Activated CD8-positive, alpha-beta memory T cell treated with anti-CD3 and anti-CD28 coated beads, Interleukin-2, amount 50 U/mL, for 24 hours (primary cell): Measurements from ENCODE around the gene SEC14L1.

Experiments used
- DNase-seq: peaks from one replicate; pipeline ENCODE4 v3.0.0-alpha.2; 2020; ENCODE audit errors: extremely low read depth

The SEC14L1 gene

DNA sequence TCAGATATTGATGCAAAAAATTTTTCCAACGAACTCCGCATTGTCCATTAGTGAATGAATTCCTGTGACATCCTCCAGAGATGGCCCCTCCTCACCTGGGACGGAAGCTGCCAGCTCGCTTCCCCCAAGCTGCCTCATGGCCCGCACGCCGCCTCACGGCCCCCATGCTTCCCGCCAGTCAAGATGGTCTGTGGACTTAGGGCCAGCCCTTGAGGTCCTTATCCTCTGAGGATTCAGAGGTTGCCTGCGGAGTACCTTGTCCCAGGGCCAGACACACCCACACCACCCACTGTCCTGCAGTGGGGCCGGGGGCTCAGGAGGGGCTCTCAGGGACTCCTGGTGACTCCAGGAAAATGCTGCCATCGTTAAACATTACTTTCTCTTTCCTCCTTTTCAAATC is 73.6 kb downstream of the SEC14L1 start:
- DNase-seq, result no peak

DNA sequence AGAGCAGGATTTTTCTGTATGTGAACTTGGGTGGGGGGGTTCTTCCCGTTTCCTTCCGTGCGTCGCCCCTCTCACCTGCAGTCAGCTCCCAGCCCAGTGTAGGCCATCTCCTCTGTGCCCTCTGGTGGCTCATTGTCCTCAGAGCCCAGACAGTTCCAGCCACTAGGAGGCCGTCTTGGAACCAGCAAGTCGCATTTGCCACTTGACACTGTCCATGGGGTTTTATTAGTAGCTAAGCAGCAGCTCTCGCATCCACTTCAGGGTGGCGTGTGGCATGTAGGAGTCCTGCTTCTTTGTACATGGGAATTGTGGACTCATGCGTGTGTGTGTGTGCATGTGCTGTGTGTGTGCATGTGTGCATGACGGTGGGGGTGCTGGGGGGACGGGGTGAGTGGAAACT is 74.0 kb downstream of the SEC14L1 start:
- DNase-seq, result no peak

DNA sequence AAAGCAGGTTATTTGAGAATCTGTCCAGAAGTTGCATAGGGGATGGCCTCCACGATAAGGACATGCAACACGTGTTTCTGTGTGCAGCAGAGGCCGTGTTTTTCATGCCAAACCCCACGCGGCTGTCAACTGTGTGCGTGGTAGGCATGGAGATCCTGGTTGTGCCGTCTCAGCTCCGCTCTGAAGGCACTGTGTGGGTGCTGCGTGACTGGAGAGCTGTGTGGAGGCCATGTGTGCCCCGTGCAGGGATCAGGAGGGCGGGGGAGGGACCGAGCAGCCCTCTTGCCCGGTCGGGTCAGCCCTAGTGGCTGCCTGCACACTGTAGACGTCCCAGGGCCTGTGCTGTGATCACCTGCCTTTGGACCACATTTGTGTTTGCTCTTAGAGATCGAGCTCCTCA is 74.5 kb downstream of the SEC14L1 start:
- DNase-seq, result no peak

DNA sequence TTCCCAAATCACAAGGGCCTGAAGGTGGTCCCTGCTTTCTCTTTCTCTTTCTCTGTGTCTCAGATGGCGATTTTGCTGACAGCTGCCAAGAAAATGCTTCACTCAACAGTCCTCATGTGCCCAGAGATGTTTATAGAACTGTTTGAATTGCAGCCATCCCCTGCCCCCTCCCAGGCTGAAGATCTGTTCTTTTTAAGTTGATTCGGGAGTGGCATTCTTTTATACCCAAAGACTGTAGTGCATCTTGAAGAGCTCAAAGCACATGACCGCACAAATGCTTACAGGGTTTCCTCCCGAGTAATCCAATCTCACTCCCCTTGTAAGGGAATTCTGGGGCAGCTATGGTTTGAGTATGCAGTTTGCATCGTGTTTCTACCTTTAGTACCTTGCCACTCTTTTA is 75.7 kb downstream of the SEC14L1 start:
- DNase-seq, result no peak

DNA sequence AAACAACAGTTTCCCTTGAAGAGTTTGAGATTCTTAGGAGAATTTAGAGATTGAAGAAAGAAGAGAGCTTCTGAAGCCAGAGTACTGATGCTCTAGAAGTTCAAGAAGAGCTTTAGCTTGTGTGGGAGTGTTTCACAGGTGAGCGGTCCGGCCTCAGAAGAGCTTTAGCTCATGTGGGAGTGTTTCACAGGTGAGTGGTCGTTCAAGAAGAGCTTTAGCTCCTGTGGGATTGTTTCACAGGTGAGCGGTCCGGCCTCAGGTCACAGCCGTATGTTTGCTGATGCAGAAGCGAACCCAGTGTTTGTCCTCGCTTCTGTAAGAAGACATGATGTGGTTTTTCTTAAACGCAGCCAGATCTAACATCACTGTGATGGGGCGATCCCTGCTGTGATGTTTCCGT is 76.4 kb downstream of the SEC14L1 start:
- DNase-seq, result no peak

- no peak for DNase-seq
Measured at GRCh38 chr17:77217566-77217965, 76.8 kb downstream of the SEC14L1 start.

GRCh38 chr17:77218902-77219301 is 78.1 kb downstream of the SEC14L1 start:
- no peak for DNase-seq

DNA sequence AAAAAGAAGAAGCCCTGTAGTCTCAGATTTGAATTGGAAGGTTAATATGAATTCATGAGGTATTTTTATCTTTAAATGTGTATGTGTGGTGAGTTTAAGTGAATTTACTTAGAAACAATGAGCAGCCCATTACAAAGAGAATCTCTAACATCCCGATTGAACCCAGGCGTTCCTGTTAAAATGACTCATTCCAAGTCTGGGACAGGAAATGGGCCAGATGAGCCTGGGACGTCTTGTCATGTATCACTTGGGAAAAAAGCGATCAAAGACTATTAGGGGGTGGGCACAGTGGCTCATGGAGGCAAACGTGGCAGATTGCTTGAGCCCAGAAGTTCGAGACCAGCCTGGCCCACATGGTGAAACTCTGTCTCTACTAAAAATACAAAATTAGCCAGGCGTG is 81.6 kb downstream of the SEC14L1 start:
- DNase-seq, result no peak

DNA sequence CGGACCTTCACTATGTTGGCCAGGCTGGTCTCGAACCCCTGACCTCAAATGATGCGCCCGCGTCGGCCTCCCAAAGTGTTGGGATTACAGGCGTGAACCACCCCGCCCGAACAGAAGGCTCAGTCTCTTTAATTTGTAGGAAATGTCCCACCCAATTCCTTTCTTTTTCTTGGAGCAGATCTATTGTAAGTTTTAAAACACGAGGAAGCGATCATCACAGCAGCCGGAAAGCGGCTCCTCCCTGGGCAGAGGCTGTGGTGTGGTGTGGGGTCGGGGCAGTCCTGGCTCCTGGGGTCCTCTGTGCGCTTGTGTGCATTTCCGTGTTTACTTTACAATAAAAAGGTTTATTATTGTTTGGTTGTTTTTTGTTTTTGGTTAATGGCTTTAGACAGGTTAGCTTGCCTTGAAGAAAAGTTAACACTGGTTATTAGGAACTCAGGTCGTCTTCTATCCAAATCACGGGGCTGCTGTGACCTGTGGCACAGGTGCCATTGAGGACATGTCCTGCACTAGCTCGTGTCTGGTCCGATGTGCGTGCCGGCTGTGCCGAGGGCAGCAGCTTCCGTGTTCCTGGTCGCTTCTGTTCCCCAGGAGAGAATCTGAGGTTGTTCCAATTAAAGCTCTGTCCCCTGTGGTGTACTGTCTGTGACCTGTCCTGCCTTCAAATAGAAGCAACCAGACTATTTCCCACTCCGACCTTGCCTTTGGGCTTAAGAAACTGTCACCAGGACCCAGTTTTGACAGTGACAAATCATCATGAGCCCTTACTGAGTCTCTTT is 83.1 kb downstream of the SEC14L1 start:
- no peak for DNase-seq

GRCh38 chr17:77225265-77225664 is 84.5 kb downstream of the SEC14L1 start:
- no peak for DNase-seq

DNA sequence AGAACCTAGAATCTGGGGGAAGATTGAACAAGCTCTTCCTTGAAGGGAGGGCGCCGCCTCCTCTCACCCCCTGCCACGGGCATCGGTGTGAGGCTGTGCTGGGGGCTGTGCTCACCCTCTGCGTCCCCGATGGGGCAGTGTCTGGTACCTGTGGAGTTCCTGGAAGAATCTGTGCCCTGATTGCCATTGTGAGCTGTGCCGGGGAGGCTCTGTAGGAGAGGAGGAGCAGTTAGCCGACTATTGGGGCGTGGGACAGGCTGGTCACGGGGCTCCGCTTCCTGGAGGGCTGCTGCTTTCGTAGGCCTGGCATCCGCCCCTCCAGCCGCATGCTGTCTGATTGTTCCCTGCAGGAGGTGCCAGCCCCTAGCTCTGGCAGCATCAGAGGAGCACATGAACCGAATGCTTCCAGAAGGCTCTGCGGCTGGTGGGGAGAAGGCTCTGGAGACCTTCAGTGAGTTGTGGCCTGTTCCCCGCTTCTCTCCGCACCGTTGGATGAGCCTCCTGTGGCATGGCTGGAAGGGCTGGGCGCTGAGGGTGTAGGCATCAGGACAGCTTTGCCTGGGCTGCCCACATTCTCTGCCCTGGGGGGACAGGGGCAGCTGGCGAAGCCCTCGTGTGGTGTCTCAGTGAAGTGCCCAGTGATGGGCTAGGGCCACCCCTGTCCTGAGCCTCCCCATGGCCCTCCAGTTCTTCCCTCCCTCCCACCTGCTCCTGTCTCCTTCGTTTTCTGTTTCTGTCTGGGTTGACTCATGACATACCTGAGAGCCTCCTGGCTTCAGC is 86.9 kb downstream of the SEC14L1 start:
- no peak for DNase-seq

DNA sequence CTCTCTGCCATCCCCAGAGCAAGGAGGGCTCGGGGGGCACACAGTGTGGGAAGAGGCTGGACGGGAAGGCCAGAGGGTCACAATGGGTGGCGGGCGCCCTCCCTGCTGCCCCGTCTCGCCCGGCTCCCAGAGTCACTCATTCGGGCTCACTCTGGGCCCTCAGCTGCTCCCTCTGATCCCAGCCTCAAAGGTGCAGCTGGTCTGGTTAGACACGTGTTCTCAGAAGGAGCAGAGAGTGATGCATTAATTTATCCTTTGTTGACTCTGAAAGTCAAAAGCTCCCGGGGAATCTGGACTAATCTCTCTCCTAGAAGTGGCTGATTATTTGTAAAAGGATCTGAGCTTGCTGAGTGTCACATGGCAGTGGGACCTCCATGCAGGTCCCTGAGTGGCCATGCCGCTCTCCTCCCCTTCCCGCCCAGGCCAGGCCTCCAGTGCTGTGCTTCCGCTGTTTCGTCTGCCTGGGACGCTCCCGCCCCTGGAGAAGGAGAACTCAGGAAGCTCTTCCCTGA is 87.5 kb downstream of the SEC14L1 start:
- DNase-seq, result no peak

DNA sequence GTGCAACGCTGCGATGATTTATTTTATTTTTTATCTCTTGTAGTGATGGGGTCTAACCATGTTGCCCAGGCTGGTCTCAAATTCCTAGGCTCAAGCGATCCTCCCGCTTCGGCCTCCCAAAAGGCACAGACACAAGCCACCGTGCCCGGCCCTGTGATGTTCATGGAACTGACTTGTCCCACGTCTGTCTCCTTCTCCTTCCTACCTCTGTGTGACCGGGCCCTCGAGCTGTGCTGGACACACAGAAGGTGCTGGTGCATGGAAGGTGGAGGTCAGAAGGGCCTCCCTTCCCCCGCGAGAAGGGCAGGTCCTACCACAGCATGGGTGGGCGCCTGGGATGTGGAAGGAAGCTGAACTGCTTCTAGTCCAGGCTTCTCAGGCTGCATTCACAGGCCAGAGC is 88.0 kb downstream of the SEC14L1 start:
- DNase-seq, result no peak

GRCh38 chr17:77229786-77230435 is 89.1 kb downstream of the SEC14L1 start:
- no peak for DNase-seq

DNA sequence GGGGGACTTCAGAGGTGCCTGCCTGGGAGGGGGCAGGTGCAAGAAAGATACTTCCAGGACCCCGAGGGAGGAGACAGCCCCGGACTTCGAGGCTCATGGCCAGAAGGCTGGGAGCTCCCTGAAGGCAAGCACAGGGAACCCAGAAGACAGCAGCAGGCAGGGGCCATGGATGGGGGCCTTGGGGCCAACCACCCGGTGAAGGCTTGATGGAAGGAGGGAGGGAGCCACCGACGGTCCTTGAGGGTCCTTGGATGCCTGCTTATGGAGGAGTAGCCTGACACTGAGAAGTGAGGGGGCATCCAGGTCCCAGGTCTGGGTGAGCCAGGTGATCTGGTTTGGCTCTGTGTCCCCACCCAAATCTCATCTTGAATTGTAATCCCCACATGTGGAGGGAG is 89.7 kb downstream of the SEC14L1 start:
- DNase-seq, result no peak

- DNase-seq, result no peak
Measured at GRCh38 chr17:77231076-77231871, 90.5 kb downstream of the SEC14L1 start.

- DNase-seq, result no peak
Measured at GRCh38 chr17:77233127-77233526, 92.4 kb downstream of the SEC14L1 start.

DNA sequence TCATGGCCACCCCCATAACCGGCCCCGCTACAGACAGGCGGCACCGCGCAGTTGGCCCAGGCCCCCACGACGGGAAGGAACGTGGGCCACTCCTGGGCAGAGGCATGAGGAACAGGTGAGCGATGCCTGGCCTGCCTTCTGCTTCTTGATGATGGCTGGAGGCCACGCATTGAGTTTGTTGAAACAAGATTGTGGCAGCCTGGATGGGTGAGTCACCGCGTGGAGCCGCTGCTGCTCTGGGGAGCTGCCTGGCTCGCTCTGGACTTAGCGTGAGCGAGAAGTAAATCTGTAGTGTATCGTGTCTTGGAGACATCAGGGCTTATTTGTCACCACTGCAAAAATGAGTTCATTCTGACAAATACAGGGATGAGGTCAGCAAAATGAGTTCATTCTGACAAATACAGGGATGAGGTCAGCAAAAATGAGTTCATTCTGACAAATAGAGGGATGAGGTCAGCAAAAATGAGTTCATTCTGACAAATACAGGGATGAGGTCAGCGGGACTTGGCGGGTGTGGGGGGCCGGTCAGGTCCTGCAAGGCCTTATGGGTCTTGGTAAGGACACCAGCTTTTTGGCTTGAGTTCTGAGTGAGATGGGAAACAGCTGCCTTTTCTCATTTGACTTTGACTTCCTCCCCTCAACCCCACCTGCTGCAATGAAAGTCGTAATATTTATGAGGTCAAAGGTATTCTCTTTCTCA is 93.0 kb downstream of the SEC14L1 start:
- DNase-seq, result no peak

- no peak for DNase-seq
Measured at GRCh38 chr17:77234695-77235094, 93.9 kb downstream of the SEC14L1 start.

GRCh38 chr17:77235370-77235941 is 94.7 kb downstream of the SEC14L1 start:
- DNase-seq, result no peak
